ENCODE data around the gene DGKD. TPM values are rescaled to one million over a fixed set of nuclear protein-coding genes. Genes with fewer than 3 reads are reported as not detected.

The DGKD gene
- total RNA-seq, 1 donor from 2014 or later, result 17.7 TPM

DNA sequence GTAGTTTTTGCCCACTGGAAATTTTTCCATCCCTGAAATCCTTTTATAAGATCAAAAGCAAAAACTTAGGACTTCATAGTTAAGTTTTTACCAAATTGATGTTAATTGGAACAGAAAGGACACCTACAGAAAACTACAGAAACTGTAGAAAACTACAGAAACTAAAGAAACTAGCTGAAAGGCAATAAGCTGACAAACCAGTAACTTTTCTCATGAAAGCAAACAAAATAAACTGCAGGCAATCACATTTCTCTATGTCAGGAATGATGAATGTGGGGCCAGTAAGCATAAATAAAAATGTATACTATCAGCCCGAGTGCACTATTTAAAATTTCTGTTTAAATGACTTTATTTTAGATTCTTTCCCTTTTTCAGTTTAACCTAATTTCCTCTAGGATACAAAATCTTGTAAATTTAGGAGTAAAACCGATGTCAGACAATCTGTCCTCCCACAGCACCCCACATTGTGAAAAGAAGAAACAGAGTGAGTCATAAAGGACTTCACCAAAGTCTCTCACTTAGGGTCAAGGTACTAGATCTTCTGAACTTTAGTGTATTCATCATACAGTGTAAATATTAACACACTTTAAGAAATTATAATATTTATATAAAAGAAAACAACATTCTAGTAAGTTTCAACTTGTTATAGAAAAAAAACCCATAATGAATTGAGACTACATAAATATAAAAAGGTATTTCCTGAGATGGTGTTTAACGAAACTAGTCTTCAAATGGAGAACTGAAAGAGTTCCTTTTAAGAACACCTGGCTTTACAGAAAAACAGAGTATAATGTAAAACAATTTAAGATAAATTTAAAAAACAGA is 165.7 kb downstream of the DGKD start:
- H3K27me3 Mint-ChIP-seq (ENCODE audit: low read depth, unreplicated experiment), result no peaks in the 10 kb centered on the region
- no peak for DNase-seq (ENCODE audit: low read depth)
- H3K9ac ChIP-seq (ENCODE audit: low read length), result no peak overlapping the region
- TF ChIP-seq, protein P1, sequence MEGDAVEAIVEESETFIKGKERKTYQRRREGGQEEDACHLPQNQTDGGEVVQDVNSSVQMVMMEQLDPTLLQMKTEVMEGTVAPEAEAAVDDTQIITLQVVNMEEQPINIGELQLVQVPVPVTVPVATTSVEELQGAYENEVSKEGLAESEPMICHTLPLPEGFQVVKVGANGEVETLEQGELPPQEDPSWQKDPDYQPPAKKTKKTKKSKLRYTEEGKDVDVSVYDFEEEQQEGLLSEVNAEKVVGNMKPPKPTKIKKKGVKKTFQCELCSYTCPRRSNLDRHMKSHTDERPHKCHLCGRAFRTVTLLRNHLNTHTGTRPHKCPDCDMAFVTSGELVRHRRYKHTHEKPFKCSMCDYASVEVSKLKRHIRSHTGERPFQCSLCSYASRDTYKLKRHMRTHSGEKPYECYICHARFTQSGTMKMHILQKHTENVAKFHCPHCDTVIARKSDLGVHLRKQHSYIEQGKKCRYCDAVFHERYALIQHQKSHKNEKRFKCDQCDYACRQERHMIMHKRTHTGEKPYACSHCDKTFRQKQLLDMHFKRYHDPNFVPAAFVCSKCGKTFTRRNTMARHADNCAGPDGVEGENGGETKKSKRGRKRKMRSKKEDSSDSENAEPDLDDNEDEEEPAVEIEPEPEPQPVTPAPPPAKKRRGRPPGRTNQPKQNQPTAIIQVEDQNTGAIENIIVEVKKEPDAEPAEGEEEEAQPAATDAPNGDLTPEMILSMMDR (IDR thresholded peaks at IDR 0.05; ENCODE audit: insufficient read depth, low read depth, low read length), result no peak
- no peak for TF ChIP-seq EZH2 (IDR thresholded peaks at IDR 0.05; ENCODE audit: insufficient read depth, low read length)
- peaks cover 7% of the 10 kb centered on the region for H3K36me3 Mint-ChIP-seq (ENCODE audit: low read depth, unreplicated experiment)
- no peak overlapping the region for H3K27ac Mint-ChIP-seq (ENCODE audit: unreplicated experiment)
- H3K4me3 Mint-ChIP-seq (ENCODE audit: unreplicated experiment), result no peak overlapping the region
- no peaks in the 10 kb centered on the region for H3K79me2 ChIP-seq (ENCODE audit: insufficient read depth, low read length)
- no peak overlapping the region for H3K27ac ChIP-seq (ENCODE audit: low read depth, low read length)
- no peaks in the 10 kb centered on the region for H3K27me3 ChIP-seq (ENCODE audit: insufficient read depth, low read length)
- H3K4me3 ChIP-seq (ENCODE audit: insufficient read depth, low read depth, low read length), result no peak overlapping the region
- no peaks in the 10 kb centered on the region for H4K20me1 ChIP-seq (ENCODE audit: insufficient read depth, low read length)
- H3K9me3 Mint-ChIP-seq (ENCODE audit: unreplicated experiment), result no peaks in the 10 kb centered on the region
- no peaks in the 10 kb centered on the region for H3K4me1 Mint-ChIP-seq (ENCODE audit: low read depth, unreplicated experiment)
- no peak overlapping the region for H3K4me2 ChIP-seq (ENCODE audit: low read length)
- no peak for FAIRE-seq
- H3K36me3 ChIP-seq (ENCODE audit: insufficient read depth, low read length), result no peaks in the 10 kb centered on the region
- H2AFZ ChIP-seq (ENCODE audit: low read depth, low read length), result no peak overlapping the region
- no peaks in the 10 kb centered on the region for H3K4me1 ChIP-seq (ENCODE audit: insufficient read depth, low read length)
- H3K9me3 ChIP-seq (ENCODE audit: insufficient read depth, low read depth, low read length), result no peaks in the 10 kb centered on the region

Other genes with a start within 250 kb of the DGKD start
- gene ATG16L1, start 102.8 kb upstream of the DGKD start, total RNA-seq, result 30.7 and 31.6 TPM in 2 replicates
- not detected in 2 replicates for gene SAG, start 46.7 kb upstream of the DGKD start, total RNA-seq
- 23.6 and 25.4 TPM in 2 replicates for gene USP40, start 212.3 kb downstream of the DGKD start, total RNA-seq